ENCODE measurements around the gene ZCCHC8. TPM values are rescaled to one million over a fixed set of nuclear protein-coding genes. Genes with fewer than 3 reads are reported as not detected.

The ZCCHC8 gene
- total RNA-seq, 1 experiment from 2014 or later = 30.5 TPM

DNA sequence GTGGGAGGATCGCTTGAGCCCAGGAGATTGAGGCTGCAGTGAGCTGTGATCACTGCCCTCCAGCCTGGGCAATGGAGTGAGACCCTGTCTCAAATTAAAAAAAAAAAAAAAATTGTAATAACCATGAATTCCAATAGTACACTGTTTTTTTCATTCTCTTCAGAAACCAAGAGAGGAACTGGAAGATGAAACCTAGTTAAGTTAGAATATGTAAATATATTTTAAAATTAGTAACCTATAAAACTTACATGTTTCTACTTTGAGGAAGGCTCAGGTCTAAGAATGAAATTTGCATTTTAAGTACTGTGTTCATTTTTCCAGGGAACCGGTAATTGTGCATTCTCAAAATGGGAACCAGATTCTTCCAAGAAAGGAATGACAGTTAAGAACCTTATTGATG, 45.1 kb upstream of the ZCCHC8 start:
- Histone ChIP-seq H2AFZ (ENCODE audit: low read depth, low read length, poor library complexity, severe bottlenecking) (no peak overlapping the region), H4K20me1 (ENCODE audit: insufficient read depth) (no peaks in the 10 kb centered on the region), H3K4me1 (ENCODE audit: control insufficient read depth in 1 of 2, insufficient read depth in 2 of 2, low read length in 2 of 2) (no peaks in the 10 kb centered on the region), H3K27ac (ENCODE audit: low read depth, low read length) (no peak overlapping the region), H3K4me3 (replicated peaks in 1 of 2; ENCODE audit: low read depth in 1 of 2, low read length in 2 of 2) (no peak overlapping the region), H3K4me2 (ENCODE audit: low read length) (no peak overlapping the region), H3K79me2 (ENCODE audit: insufficient read depth, low read length) (peaks cover under 1% of the 10 kb centered on the region; the same call in 1 of the 2 replicates), H3K27me3 (ENCODE audit: insufficient read depth, low read length) (no peaks in the 10 kb centered on the region), H3K9me3 (ENCODE audit: control insufficient read depth in 1 of 2, insufficient read depth in 1 of 2, low read depth in 1 of 2, low read length in 2 of 2) (no peaks in the 10 kb centered on the region), H3K36me3 (ENCODE audit: control insufficient read depth in 1 of 2, insufficient read depth in 2 of 2, low read length in 2 of 2) (peaks cover 28 to 44% of the 10 kb centered on the region in 2 experiments), H3K9ac (ENCODE audit: low read length) (no peak overlapping the region), H3K9me2 (ENCODE audit: insufficient read depth) (no peaks in the 10 kb centered on the region)
- ChIA-PET POLR2A (no interaction called here), CTCF (no interaction called here), RAD21 (ENCODE audit: low non-redundant PET in 1 of 2, low total read pairs in 2 of 2, uncharacterized antibody in 2 of 2, unreplicated experiment in 2 of 2) (no interaction called here)
- intact Hi-C loops (cut with micrococcal nuclease) = no loop called here
- no peak for ATAC-seq
- no TSS peak for BruUV-seq (replicated peaks)
- DNase-seq (ENCODE audit: low read depth, low spot score) = no peak
- TF ChIP-seq EGR1 (IDR thresholded peaks at IDR 0.05; ENCODE audit: low read depth) = no peak

DNA sequence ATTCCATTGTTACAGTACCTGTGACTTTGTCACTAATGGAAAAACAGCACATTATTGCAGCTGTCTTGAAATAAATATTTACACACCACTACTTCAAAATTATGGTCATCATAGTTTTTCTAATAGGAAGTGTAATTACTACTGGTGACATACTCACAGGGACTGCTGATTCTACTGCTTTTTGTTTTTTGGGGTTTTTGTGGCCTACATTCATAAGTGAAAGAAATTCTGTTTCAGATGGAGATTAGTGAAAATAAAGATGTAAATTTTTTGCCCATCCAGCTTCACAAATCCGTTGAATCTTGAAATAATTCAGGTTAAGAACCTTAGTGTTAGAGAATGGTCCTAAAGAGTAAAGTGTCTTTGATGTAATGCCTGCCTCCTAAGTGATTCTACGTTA, 43.8 kb upstream of the ZCCHC8 start:
- ChIA-PET CTCF (no interaction called here), POLR2A (no interaction called here), RAD21 (ENCODE audit: low non-redundant PET in 1 of 2, low total read pairs in 2 of 2, uncharacterized antibody in 2 of 2, unreplicated experiment in 2 of 2) (no interaction called here)
- Histone ChIP-seq H3K36me3 (ENCODE audit: control insufficient read depth in 1 of 2, insufficient read depth in 2 of 2, low read length in 2 of 2) (peaks cover 26 to 38% of the 10 kb centered on the region in 2 experiments), H3K79me2 (ENCODE audit: insufficient read depth, low read length) (peaks cover 5% of the 10 kb centered on the region), H3K4me1 (ENCODE audit: control insufficient read depth in 1 of 2, insufficient read depth in 2 of 2, low read length in 2 of 2) (no peaks in the 10 kb centered on the region), H3K9ac (ENCODE audit: low read length) (no peak overlapping the region), H4K20me1 (ENCODE audit: insufficient read depth) (no peaks in the 10 kb centered on the region), H3K4me2 (ENCODE audit: low read length) (no peak overlapping the region), H3K4me3 (replicated peaks in 1 of 2; ENCODE audit: low read depth in 1 of 2, low read length in 2 of 2) (no peak overlapping the region), H3K9me2 (ENCODE audit: insufficient read depth) (no peaks in the 10 kb centered on the region), H3K27me3 (ENCODE audit: insufficient read depth, low read length) (no peaks in the 10 kb centered on the region), H3K27ac (ENCODE audit: low read depth, low read length) (no peak overlapping the region), H3K9me3 (ENCODE audit: control insufficient read depth in 1 of 2, insufficient read depth in 1 of 2, low read depth in 1 of 2, low read length in 2 of 2) (no peaks in the 10 kb centered on the region), H2AFZ (ENCODE audit: low read depth, low read length, poor library complexity, severe bottlenecking) (no peak overlapping the region)
- TF ChIP-seq CBX3 (IDR thresholded peaks at IDR 0.05; ENCODE audit: low read depth) = no peak
- no peak for TF ChIP-seq POLR2AphosphoS5 (IDR thresholded peaks at IDR 0.05; ENCODE audit: low read depth, low read length)
- TF ChIP-seq SRF (IDR thresholded peaks at IDR 0.05; ENCODE audit: low read depth) = no peak
- no peak for TF ChIP-seq CEBPB (IDR thresholded peaks at IDR 0.05; ENCODE audit: low read depth)
- no peak for TF ChIP-seq JUND (IDR thresholded peaks at IDR 0.05)
- TF ChIP-seq SIN3A (IDR thresholded peaks at IDR 0.05; ENCODE audit: low read depth) = no peak
- no peak for TF ChIP-seq RAD21 (IDR thresholded peaks at IDR 0.05; ENCODE audit: low read depth)
- TF ChIP-seq, protein P1, sequence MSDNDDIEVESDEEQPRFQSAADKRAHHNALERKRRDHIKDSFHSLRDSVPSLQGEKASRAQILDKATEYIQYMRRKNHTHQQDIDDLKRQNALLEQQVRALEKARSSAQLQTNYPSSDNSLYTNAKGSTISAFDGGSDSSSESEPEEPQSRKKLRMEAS (IDR thresholded peaks at IDR 0.05) = no peak
- TF ChIP-seq ELF1 (IDR thresholded peaks at IDR 0.05; ENCODE audit: borderline replicate concordance, low read depth) = no peak
- no peak for TF ChIP-seq TCF7L2 (IDR thresholded peaks at IDR 0.05; ENCODE audit: borderline replicate concordance, extremely low read depth, insufficient read depth, insufficient read length)
- ATAC-seq (no peak), DNase-seq (ENCODE audit: low read depth, low spot score) (no peak)
- TSS peak; percentile 31 for BruUV-seq (replicated peaks)
- intact Hi-C loops (cut with micrococcal nuclease) = no loop called here

All from HCT116 (cell line).